ENCODE data around the gene NAV3. TPM values are rescaled to one million over a fixed set of nuclear protein-coding genes. Genes with fewer than 3 reads are reported as not detected.

Gene NAV3, protein sequence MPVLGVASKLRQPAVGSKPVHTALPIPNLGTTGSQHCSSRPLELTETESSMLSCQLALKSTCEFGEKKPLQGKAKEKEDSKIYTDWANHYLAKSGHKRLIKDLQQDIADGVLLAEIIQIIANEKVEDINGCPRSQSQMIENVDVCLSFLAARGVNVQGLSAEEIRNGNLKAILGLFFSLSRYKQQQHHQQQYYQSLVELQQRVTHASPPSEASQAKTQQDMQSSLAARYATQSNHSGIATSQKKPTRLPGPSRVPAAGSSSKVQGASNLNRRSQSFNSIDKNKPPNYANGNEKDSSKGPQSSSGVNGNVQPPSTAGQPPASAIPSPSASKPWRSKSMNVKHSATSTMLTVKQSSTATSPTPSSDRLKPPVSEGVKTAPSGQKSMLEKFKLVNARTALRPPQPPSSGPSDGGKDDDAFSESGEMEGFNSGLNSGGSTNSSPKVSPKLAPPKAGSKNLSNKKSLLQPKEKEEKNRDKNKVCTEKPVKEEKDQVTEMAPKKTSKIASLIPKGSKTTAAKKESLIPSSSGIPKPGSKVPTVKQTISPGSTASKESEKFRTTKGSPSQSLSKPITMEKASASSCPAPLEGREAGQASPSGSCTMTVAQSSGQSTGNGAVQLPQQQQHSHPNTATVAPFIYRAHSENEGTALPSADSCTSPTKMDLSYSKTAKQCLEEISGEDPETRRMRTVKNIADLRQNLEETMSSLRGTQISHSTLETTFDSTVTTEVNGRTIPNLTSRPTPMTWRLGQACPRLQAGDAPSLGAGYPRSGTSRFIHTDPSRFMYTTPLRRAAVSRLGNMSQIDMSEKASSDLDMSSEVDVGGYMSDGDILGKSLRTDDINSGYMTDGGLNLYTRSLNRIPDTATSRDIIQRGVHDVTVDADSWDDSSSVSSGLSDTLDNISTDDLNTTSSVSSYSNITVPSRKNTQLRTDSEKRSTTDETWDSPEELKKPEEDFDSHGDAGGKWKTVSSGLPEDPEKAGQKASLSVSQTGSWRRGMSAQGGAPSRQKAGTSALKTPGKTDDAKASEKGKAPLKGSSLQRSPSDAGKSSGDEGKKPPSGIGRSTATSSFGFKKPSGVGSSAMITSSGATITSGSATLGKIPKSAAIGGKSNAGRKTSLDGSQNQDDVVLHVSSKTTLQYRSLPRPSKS (N-terminal part only)
- total RNA-seq = 43.8 TPM

DNA sequence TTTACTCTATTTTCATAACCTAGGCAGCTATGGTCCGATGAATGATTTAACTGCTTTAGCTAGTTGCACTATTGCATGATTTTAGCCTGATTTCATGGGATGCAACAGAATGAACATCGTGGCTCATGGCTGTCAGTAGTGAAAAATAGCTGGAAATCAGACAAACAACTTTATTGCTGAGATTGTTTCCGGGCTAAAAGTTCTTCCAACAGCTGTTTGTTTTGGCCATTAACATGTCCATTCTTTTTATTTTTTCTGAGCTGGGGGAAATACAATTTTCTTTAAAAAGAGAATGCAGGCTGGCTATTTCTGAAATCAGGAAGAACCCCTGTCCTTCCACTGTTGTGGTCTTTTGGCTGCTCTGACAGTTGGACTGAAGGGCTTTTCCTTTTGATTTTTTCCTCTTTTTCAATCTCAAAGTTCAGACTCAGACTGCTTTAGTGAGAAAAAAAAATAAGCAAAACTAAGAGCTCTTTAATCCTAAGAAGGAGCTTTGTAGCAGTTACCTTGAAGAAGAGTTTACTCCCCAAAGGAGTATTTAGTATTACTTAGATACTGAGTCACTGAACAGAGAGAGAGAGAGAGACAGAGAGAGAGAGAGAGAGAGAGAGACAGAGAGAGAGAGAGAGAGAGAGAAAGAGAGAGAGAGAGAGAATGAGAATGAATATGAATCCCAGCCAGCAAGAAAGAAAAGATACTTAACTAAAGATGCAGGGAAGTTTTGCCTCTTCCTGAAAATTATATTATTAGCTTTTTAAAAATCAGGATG is at the start of gene NAV3:
NAV3 (plus strand) TSS at position 312 of the 769 bp plus-strand sequence. CDS start 568 bp downstream, outside the sequence.
- peak; percentile 76 for DNase-seq

DNA sequence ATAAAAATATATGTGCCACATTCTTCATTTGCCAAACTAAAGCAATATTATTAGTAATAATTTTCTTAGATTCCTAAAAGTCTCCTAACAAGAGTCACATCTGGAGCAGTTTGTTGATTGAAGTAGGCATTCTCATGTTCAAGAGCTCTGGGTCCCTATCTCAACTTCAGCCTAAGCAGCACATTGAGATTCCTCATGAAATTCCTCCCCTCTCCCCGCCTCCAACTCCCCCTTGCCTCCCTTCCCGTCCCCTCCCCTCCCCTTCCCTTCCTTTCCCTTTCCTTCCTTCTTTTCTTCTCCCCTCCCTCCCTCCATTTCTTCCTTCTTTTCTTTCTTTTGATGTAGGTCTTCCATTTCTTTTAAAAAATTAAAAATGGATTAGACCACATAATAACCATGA is 48.7 kb upstream of the NAV3 start:
- DNase-seq = no peak

DNA sequence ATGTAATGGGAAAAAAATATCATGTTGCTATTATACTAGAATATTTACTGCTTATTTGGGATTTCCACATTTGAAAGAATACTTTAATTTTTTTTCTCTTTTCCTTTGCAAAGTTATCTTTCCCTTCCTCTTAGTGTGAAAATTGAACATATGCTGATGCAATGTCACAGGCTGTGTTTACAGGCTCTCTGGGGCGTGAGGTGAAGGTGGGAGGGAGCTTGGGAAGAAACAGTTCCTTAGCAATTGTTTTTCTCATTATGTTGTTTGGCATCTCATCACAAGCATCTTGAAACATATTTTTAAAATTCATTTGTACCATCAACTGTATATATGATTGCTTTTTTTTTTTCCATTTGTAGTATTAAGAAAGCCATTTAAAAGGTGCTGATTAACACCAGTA is 47.9 kb upstream of the NAV3 start:
- no peak for DNase-seq

DNA sequence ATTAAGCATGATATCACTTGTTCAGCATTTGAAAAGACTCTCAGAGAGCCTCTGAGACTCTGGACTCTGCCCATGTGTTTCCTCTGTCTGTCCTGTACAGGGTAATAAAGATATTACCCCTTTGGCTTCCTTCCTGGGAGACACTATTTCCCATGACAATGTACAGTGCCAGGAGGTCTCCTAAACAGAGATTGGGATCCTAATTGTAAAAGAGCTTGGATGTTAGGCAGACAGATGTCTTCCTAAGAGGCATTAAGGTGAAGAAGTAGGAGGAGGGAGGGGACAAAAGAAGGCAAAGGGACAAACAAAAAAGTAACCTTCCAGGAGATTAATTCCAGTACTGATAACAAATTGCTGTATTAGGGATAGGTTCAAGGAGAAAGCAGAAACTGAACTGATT is 45.5 kb upstream of the NAV3 start:
- no peak for DNase-seq

DNA sequence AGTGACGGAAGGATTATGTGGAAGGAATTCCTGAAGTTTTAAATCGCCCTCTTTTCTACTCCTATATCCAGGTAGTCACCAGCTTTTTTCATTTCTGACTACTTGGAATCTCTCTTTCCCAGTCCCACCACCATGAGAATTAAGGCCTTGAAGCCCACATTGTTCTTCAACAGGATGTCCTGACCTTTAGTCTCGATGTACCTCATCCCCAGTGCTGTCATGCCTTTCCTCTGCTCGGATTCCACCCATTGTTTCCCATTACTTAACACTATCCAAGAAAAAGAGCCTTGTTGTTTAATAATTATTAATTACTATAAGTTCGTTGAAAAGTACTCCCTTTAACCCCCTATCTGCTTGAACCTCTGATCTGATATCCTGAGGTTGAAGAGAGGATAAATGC is 44.0 kb upstream of the NAV3 start:
- DNase-seq = no peak

DNA sequence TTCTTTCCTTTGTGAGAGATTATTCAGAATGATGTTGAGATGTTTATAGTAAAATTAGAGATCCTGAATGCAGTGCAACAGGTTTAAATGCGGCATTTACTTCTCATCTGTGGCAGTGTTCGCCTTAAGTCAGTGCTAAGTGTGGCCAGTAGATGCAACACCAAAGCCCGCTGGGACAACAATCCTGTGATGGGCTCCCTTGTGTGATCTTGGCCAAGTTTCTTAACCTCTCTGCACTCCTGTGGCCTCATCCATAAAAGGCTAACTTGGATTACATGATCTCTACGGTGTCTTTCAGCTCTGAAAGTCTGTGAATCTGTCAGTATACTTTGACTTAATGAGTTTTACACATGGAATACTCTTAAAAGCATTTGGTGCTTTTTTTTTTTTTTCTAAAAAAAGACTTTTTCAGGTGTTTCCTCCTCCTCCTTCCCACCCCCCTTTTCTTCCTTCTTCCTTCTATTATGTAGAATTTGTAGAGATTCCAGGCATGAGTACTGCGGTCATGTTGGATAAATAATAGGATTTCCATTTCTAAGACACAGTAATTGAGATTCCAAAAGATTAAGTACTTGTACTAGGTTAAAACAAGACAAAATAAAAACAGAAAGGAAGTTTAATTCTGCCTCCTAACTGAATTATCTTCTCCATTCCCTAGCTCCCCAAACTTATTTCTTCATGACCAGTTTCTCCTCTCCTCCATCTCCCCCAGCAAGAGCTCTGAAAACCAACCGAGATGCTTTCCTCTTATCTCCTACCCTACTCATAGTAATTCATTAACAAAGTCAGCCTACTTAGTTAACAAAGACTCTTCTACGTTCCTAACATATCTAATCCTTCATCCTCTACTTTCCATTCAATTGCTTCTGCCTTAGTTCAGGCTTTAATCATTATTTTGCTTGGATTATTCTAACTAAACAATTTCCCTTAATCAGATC is 42.2 kb upstream of the NAV3 start:
- DNase-seq = no peak

DNA sequence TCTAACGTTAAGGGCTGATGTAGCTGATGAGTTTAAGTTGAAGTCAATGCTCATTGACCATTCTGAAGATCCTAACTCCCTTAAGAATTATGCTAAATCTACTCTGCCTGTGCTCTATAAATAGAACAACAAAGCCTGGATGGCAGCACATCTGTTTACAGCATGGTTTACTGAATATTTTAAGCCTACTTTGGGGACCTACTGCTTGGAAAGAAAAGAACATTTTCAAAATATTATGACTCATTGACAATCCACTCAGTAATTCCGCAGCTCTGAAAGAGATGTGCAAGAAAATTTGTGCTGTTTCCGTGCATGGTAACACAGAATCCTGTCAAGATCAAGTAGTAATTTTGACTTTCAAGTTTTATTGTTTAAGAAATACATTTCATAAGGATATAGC is 35.0 kb upstream of the NAV3 start:
- DNase-seq = no peak

DNA sequence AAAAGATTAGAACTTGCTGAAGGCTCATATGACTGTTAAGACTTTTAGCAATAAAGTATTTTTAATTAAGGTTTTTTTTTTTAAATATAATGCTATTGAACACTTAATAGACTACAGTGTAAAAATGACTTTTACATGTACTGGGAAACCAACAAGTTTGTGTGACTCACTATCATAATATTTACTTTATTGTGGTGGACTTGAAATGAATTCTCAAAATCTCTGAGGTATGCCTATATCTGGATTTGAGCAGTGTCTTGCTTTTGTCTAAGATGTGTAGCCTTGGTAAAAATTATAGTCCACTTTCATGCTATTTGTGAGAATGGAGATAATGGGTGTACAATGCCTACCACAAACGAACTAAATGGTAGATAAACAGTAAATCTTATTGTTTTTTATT is 33.9 kb upstream of the NAV3 start:
- DNase-seq = no peak

DNA sequence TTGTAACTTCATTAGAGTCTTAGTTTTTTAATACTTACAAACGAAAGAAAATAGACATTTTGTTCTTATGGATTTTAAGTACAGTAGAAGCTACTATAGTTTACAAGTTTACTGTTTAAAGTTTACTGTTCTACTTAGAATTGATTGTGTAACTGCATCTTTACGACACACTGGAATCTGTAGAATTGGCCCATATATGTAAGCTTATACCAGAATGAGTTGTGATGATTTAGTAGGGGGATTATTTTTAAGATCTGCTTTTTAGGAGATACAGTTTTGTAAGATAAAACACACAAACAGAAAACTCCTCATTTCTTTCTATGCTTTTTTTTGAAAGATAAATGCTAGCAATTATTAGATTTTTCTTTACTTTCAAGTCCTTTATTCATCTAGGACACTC is 30.2 kb upstream of the NAV3 start:
- DNase-seq = no peak

DNA sequence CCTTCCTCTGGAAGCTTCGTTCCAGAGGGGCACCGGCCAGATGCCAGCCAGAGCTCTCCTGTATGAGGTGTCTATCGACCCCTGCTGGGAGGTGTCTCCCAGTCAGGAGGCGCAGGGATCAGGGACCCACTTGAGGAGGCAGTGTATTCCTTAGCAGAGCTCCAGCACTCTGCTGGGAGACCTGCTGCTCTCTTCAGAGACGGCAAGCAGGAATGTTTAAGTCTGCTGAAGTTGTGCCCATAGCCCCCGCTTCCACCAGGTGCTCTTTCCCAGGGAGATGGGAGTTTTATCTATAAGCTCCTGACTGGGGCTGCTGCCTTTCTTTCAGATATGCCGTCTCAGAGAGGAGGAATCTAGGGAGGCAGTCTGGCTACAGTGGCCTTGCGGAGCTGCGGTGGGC is 22.2 kb upstream of the NAV3 start:
- no peak for DNase-seq

DNA sequence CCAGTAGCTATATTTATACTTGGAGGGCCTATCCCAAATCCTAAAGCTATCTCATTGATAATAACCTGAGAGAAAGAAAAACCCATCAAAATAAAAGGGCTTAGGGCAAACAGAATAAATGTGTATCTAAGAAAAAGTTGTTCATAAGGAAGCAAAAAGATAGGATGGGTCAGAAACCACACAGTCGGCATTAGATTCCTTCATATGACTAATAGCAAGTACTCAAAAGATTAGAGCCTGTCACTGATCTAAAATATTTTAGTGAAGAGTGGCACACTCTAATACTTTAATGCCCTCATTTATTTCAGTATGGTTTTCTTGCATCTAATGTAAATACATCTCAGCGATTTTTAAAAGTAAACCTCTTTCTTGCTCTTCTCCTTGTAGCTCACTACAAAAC is 17.1 kb upstream of the NAV3 start:
- DNase-seq = no peak

DNA sequence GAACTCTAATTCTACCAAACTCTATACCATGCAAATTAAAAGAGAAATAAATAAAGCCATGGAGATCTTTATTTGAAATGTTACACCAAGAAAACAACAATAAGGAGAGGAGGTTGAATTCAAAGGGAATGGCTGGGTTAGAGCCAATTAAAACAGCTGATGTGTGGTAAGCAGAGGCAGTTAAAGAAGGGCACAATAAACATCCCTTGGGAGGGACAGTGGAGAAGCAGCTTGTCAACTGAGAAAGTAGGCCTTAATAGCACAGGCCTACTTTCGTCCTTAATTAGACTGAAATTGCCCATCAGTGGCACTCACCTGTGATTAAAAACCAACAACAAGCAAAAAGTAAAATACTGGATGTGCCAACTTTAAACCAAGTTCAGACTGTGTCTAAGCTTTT is 16.3 kb upstream of the NAV3 start:
- DNase-seq = no peak

DNA sequence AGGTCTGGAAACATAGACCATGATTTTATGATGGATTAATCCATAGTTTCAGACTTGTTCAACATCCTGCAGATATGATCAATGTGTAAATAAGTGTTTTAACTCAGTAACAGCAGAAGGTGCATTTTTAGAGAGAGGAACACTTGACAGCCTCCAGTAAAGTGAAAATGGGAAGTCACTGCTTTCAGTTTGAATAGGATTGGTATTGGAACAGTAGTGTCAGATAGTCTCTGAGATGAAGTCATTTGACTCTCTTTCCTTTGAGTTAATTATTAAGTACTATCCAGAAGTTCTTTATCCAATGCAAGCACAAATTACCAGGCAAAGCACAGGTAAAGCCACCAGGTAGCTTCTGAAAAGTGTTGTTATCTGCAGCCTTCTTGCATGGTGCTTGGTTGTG is 14.5 kb upstream of the NAV3 start:
- no peak for DNase-seq

DNA sequence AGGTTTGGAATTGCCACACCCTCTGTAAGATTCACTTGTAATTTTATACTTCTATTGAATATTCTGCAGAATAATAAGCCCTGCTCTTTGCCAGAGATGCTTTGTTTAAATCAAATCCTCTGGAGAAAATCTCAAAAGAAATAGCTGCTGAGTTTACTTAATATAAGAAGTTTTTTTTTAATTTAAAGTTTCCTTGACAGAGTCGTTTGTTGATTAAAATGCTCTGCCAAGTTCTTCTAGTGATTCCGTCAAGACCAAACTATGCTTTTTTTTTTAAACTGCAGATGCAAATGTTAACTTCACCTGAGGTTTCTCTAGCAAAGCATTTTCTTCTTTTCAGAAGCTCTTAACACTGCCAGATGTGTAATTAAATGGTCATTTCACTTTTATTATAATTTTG is 13.4 kb upstream of the NAV3 start:
- no peak for DNase-seq

DNA sequence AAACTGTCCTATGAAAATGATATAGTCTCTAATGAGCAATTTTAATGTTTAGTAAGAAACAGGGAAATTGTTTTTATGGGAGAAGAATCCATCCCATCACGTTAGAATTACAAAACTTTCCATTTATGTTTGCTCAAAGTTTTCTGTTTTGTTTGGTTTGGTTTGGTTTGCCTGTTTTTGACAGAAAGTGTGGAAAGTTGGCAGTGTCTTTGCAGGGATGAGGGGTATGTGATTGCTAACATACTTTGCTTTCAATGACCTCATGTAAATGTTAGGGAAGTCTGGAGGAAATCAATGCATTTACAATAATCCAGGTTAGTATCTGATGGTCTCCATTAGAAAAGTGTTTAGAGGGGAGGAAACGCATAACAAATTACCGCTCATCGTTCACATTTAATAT is 12.3 kb upstream of the NAV3 start:
- no peak for DNase-seq

DNA sequence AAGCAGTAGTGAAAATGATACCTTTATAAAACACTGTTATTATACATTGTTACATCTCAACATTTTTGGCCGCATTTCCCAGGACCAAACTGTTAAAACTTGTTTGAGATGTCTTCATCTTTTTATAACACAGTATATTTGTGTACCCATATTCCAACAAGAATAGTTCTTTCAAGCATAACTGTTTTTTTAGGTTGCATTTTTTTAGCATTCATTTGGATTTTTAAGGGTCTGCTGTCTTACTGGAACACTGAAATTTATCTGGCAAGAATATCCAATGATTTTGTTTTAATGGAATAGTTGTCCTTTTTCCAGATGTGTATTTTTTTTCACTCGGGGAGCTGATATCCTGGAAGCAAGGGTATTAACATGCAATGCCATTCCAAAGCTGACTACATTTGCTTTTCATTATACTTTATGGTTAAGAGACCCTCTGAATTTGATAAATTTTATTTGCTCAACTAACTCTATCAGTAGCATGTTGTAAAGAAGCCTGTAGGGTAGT is 8.9 kb upstream of the NAV3 start:
- peak; percentile 76 for DNase-seq

DNA sequence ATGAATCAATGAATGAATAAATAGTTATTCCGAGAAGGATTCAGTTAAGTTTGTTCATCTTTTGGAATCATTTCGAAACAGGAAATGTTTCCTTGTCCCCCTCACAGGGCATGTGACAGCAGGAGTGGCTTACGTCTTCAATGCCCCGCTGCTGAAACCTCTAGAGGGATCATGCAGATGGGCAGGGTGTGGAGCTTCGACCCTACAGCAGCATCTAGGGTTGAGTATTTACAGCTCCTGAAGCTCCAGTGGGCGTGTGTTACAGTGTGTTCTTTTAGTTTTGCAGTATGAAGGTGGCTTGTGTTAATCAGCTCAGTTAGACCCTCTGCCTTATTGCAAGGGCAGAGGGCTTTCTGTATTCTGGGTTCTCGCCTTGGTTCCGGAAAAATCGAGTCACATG is 2.6 kb downstream of the NAV3 start:
- no peak for DNase-seq

DNA sequence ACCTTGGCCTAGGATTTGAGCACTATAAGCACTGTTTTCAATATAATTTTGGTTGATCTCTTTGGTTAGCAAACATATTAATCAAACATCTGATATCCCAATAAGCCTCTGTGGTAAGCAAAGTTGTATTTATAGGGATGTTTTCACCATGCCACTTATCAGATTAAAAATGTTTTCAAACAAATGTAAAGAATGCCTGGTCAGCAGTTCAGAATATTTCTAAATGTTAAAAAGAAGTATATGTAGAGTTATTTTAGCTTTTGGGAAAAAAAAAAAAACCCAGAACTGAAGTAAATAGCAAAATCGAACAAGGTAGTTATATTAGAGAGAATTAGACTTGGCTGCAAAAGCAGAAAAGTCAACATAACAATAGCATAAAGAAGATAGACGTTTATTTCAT is 3.9 kb downstream of the NAV3 start:
- DNase-seq = no peak

DNA sequence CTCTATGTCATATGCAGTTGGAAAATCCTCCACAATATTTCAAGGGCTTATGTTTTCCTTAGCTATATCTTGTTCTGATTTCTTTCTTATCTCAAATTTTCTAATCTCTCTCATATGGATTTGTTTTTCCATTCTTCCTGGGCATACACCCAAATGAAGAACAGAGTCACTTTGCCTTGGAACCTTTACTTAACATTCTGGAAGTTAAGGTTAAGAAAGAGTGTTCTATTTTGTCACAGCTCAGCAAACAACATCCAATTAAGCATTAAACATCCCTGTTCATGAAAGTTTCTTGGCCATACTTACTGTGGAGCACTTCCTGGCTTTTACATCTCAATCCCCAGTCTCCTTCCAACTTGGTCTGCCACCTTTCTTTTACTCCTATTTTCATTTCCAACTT is 5.3 kb downstream of the NAV3 start:
- peak; percentile 70 for DNase-seq

DNA sequence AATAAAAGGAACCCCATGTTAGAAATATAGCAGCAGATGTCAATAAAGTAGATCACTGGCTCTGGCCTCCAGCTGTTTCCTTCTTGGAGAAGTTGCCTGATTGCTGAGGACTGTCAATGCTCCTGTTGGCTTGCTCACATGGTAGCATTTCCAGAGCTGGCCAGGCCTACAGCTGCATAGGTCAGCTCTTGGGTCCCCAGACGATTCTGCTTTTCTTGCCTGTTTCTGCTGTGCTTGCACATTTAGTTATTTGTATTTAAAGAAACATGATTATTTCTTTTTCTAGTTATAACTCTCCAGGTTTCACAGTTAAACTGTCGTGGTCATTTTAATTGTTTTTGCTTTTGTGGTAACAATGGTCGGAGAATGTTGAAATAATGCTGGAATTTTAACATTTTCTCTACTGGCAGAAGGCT is 7.2 kb downstream of the NAV3 start:
- peak; percentile 91 for DNase-seq

DNA sequence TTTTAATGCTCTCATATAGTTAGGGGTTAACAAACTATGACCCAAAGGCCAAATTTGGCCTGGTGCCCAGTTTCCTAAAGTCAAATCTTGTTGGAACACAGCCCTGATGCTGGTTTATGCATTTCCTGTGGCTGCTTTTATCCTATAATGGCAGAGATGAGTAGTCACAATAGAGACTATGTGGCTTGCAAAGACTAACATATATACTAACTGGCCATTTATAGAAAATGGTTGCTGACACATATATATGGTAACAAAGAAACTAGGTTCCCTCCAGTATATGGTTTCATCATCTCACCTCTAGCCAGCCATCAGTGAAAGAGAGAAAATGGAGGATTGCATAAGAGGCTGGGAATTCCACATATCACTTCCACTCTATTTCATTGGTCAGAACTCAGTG is 10.8 kb downstream of the NAV3 start:
- DNase-seq = no peak

Measured in skin of body (tissue), 2 donors.